Measurements from ENCODE around the gene CTU1.

CTU1 gene

DNA sequence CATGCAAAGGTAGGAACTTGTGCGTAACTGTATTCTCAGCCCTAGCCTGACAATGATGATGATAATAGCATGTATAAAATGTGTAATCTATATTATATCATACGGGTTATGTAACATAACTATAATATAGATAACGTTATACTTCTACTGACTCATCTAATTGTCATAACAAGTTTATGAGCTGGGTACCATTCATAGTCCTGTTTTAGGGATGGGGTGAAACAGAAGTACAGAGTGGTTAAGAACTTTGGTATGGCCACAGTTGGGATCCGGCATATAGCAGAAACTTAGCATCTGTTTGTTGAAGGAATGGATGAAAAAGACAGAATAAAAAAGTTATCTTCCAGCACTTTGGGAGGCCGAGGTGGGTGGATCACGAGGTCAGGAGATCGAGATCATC lies 5.2 kb downstream of the CTU1 start:
- DNase-seq (ENCODE audit: low read depth): no peak

DNA sequence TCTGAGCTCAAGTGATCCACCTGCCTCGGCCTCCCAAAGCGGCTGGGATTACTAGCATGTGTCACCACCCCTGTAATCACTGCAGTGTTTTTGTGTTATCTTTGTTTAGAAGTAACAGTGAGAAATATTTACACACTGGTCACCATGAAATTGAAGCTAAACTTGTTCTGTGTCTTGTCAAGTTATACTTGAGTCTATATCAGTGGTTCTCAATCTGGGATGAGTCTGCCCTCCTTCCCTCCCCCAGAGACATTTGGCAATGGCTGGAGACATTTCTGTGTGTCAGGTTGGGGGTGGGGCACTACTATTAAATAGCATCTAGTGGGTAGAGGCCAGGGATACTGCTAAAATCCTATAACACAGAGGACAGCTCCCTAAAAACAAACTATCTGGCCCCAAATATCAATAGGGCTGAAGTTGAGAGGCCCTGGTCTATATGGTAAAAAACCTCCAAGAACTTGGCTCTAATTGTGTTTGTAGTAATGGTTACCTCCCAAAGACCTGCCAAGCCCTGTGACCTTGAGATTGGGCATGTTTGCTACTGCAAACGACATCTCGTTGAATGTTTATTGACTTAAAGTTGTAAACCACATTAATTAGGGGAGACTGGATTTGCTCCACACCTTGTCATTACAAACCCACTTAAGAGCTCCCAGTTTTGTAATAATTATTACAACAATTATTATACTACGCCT lies 6.9 kb downstream of the CTU1 start:
- no peak for DNase-seq (ENCODE audit: low read depth)

- DNase-seq (ENCODE audit: low read depth): no peak
Observed at GRCh38 chr19:51100601-51101000, 7.6 kb downstream of the CTU1 start.

- no peak for DNase-seq (ENCODE audit: low read depth)
Observed at GRCh38 chr19:51099047-51099382, 9.2 kb downstream of the CTU1 start.

DNA sequence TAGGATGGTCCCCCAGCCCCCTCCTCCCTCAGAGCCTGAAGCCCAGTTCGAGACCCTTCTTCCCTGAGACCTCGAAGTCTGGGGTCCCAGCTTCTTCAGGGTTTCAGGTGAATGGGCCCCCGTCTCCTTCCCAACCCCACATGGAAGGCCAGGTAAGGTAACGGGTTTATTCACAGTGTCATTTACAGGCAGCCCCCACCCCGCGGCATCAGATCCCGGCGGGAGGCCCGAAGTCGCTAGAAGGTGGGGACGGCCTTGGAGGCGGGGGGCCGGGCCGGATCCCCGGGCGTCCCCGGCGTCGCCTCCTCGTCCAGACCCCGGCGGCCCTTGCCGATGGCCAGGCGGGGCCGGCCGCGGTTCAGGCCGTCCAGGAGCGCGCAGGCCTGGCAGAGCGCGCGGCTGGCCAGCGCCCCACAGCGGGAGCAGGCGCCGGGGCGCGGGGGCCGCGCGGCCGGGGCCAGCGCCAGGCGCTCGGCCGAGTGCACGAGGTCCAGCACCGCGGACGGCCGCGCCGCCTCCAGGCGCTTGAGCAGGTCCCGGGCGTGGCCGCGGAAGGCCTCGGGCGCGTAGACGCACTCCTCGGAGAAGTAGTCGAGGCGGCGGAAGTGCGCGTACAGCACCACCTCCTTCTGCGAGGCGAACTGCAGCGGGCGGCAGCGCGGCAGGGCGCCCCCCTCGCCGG lies 9.7 kb downstream of the CTU1 start:
- no peak for DNase-seq (ENCODE audit: low read depth)

DNA sequence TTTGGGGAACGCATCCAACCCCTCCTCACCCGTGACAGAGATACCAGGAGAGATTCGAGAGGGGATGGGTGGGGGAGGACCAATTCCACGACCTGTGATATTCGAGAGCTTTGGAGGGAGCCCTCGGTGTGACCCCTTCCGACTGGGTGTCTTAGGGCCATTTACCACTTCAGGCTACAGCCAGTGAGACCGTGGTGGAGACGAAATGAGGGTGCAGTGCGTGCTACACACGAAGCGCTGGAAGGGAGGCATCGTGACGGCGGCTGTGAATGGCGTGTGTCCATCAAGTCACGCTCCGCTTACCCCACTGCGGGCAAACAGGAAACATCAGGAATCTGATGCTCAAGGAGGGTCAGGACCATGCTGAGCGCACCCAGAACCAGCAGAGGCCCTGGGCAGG lies 10.4 kb downstream of the CTU1 start:
- DNase-seq (ENCODE audit: low read depth): no peak

DNA sequence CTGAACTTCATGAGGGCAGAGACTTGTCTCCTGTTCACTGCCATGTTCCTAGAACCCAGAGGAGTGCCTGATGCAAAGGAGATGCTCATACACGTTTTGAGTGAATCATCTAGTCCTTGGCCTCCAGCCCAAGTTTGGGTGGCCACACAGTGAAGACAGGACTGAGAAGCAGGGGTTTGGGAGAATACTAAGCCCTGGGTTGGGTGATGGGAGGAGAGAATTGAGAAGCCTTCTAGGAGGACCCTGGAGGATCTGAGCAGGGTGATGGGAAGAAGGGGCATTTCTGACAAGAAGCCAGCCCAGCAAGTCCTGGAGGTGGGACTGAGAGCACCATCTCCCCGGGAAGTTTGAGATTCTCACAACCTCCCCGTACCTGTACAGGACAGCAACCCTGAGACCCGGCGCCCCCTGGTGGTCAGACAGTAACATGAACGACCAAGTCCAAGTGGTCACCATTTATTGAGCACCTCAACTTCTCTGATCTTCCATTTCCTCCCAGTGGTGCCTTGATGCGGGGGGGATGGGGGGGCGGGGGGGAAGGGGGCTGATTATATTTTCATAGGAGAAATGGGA lies 11.0 kb downstream of the CTU1 start:
- peak; percentile 27 for DNase-seq (ENCODE audit: low read depth)

- no peak for DNase-seq (ENCODE audit: low read depth)
Observed at GRCh38 chr19:51096473-51097165, 11.6 kb downstream of the CTU1 start.

GRCh38 chr19:51094696-51095279 lies 13.4 kb downstream of the CTU1 start:
- no peak for DNase-seq (ENCODE audit: low read depth)

GRCh38 chr19:51093510-51094345 lies 14.5 kb downstream of the CTU1 start:
- no peak for DNase-seq (ENCODE audit: low read depth)

- no peak for DNase-seq (ENCODE audit: low read depth)
Observed at GRCh38 chr19:51093101-51093500, 15.1 kb downstream of the CTU1 start.

DNA sequence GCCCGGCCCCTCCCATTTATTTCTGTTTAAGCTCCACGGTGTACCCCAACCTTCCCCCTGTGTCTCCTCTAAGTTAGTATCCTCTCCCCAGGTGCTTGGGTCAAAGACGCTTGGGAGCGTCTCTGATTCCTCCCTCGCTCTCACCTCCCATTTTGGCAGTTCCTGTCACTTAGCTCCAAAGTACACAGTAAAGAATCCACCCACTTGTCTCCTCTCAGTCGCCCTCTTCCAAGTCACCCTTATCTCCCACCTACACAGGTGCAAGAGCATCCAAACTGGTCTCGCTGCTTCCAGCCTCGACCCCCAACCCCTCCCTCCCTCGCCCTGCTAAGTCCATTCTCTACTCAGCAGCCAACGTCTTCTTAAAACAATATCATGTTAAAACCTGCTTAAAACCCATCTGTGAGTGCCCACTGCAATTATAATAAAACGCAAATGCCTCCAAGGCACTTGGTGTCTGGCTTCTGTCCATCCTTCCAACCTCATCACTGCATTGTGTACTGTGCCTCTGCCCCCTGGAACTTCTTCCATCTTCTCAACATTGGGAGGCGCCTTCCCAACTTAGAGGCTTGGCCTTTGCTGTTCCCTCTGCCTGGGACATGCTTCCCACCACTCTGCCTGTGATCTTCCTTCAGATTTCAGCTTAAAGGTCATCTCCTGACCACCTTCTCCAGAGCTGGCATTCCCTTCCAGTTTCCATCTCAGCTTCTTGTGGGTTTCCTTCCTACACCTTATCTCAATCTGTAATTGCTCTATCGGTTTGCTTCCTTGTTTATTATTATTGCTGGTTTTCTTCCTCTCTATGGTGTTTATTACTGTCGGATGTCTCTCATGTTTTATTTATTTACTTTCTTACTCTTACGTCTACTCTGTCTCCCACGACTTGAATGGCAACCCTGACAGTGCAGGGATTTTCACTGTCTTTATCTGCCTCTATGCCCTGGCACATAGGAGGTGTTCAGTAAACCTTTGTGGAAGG lies 16.0 kb downstream of the CTU1 start:
- no peak for DNase-seq (ENCODE audit: low read depth)

- DNase-seq (ENCODE audit: low read depth): no peak
Observed at GRCh38 chr19:51091126-51091525, 17.1 kb downstream of the CTU1 start.

- DNase-seq (ENCODE audit: low read depth): no peak
Observed at GRCh38 chr19:51090471-51090870, 17.7 kb downstream of the CTU1 start.

- DNase-seq (ENCODE audit: low read depth): no peak
Observed at GRCh38 chr19:51089786-51090185, 18.4 kb downstream of the CTU1 start.

DNA sequence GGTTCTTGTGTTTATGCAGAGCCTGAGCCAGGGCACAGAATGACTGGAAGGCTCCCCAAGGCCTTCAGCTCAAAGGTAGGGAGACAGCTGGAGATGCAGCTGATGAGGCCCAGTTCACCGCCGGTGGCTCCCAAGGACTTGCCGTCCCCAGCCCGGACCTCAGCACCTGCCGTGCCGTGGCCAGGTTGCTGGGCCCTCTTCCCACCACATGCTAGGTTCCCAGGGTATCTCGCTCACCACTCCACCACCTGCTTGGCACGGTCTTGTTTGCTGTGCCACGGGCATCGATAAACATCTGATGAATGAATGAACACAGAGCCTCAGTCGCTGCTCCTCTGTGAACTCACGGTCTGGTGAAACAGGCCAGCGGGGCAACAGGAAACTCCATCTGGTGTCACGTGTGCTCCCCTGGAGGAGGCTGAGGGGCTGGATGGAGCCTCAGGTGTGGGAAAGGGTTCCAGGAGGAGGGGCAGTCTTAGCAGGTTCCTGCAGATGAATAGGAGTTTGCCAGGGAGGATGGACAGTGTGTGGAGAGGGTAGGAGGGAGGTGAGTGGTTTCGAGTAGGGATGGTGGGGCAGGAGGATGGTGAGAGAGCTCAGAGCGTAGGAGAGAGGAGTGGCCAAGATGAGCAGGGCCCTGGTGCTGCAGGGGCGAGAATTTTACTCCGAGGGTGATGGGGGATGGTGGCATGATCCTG lies 21.9 kb downstream of the CTU1 start:
- DNase-seq (ENCODE audit: low read depth): no peak

- DNase-seq (ENCODE audit: low read depth): no peak
Observed at GRCh38 chr19:51084505-51084904, 23.7 kb downstream of the CTU1 start.

DNA sequence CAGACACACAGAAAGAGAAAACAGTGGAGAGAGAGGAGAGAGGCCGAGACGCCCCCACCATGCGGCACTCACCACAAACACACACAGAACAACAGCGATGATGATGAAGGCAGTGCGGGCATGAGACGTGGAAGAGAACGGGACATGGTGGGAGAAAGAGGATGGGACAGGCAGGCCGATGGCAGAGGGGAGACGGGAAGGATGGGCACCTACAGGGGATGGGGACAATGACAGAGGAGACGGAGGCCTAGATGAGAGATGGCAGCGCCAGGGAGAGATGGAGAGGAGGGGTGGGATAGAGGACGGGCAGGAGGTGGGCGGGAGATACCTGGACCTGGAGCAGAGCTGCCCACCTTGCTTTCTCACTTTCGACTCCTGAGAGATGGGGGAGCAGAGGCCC lies 24.4 kb downstream of the CTU1 start:
- no peak for DNase-seq (ENCODE audit: low read depth)

- DNase-seq (ENCODE audit: low read depth): no peak
Observed at GRCh38 chr19:51083181-51083580, 25.0 kb downstream of the CTU1 start.

DNA sequence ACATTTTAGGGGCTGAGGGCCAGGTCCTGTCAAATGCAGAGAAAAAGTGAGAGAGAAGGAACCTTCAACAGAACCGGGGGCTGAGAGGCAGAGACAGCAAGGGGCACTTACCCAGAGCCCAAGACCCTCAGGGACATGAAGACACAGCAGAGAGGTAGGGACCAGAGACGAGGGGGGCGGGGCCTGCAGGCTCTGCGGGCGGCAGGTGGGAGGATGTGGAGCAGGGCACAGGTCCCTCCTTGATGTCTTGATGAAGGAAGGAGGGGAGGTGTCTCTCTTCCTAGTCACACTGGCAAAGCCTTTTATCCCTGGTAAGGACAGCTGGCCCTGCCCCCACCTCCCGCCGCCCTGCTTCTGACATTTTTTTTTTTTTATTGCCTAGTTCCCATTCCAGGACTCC lies 25.6 kb downstream of the CTU1 start, which contains the start of gene KLK14:
Gene KLK14 (minus strand): TSS at position 277 of the 400 bp plus-strand sequence. CDS start 273 bp downstream, at position 4.
- no peak for DNase-seq (ENCODE audit: low read depth)
